WTC11 (cell line): ENCODE results near the gene MAPK8IP2.

Experiments used
- CREM ChIP-seq: sonication (generic); formaldehyde crosslinking; IDR thresholded peaks from 2 replicates; pipeline ENCODE4 v1.8.1; 2022; ENCODE audit warnings: mild to moderate bottlenecking, missing genetic modification reagents, moderate library complexity
- ZNF138 ChIP-seq: sonication (generic); formaldehyde crosslinking; conservative IDR thresholded peaks from 2 replicates; pipeline ENCODE4 v1.8.1; 2022; ENCODE audit warnings: mild to moderate bottlenecking, moderate library complexity, missing genetic modification reagents

- TF ChIP-seq CREM (CRISPR knock-in tag) (no peak), ZNF138 (CRISPR knock-in tag) (no peak)
Measured at GRCh38 chr22:50606946-50607658, 6.5 kb downstream of the MAPK8IP2 start.
